GM18508 (cell line): ENCODE data around the gene ESR2.
"Not testable (repeated sequence)": the region's sequence is repeated elsewhere in the genome, so short reads cannot be mapped to it uniquely, and the experiment has no call there.

Experiments used
- ATAC-seq: cut with Tn5 transposase; IDR thresholded peaks from one replicate; pipeline ENCODE4 v1.9.1; 2021; ENCODE audit warnings: moderate number of reproducible peaks; ENCODE audit not compliant: insufficient read depth, unreplicated experiment

ESR2 gene

GRCh38 chr14:64201921-64202545 lies 92.1 kb downstream of the ESR2 start:
- no peak for ATAC-seq

DNA sequence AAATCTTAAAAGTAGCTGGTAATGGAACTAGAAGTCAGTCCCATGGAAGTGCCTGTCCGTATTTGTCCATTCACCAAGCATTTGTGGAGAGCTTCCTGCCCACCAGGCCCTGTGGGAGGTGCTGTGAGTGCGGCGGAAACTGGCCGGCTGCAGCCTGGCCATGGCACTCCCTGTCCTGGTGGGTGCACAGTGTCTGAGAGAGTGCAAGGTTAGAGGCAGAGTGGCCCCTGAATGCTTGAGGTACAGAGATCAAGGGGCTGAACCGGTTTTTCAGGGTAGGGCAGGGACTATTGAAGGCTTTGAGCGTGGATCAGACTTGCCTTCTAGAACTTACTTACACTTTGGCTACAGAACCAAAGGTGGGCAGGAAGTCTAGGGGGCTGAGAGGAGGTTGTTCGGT lies 92.9 kb downstream of the ESR2 start:
- ATAC-seq: no peak

- no peak for ATAC-seq
Measured at GRCh38 chr14:64200170-64200569, 94.0 kb downstream of the ESR2 start.

- no peak for ATAC-seq
Measured at GRCh38 chr14:64198486-64198885, 95.7 kb downstream of the ESR2 start.

GRCh38 chr14:64197996-64198395 lies 96.2 kb downstream of the ESR2 start:
- no peak for ATAC-seq

GRCh38 chr14:64196814-64197411 lies 97.3 kb downstream of the ESR2 start:
- ATAC-seq: no peak

DNA sequence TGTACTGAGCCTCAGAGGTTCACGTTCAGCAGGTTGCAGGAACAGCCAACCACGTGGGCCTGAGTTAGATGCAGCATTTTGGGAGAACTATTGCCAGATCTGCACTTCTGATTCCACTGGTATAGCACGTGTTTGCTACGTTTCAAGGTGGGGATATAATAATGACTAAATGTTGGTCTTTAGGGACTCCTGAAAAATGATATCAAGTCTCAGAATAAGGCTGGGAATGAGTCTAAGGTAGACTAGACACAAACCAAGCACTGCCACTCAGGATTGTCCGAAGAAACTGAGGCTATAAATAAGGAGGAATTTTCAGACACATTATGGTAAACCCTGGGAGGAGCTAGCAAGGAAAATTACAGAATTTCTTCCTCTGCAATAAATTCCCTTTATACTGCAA lies 98.1 kb downstream of the ESR2 start:
- no peak for ATAC-seq

DNA sequence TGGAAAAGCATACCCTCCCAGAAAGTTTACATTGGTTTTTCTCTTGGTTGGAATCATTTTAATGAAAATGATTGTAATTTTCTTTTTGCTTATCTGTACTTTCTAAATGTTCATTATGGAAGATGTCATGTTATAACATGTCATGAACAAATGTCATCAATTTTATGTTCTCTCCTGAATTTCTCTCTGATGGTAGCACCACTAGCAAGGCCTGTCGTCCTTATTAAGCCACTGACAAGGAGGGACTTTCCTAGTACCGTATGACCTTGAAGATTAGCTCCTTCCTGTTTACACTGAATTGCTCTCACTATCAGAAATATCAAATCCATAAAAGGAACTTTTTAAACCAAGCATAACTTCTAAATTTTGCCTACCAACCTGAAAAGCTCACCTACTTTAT lies 99.0 kb downstream of the ESR2 start:
- peak; percentile 59 for ATAC-seq

DNA sequence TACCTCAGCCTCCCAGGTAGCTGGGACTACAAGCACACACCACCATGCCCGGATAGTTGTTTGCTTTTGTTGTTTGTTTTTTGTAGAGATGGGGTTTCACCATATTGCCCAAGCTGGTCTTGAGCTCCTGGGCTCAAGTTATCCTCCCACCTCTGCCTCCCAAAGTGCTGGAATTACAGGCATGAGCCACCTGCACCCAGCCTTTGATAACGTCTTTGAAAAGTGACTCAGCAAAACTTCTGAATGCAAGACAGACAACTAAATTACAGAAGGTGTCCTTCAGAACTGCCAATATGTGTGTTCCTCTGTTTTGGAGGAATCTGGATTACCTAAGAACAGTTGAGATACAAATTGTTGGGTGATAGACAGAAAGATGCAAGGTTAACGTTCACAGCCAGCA lies 99.8 kb downstream of the ESR2 start:
- no peak for ATAC-seq

- ATAC-seq: no peak
Measured at GRCh38 chr14:64193821-64194220, 100.3 kb downstream of the ESR2 start.

DNA sequence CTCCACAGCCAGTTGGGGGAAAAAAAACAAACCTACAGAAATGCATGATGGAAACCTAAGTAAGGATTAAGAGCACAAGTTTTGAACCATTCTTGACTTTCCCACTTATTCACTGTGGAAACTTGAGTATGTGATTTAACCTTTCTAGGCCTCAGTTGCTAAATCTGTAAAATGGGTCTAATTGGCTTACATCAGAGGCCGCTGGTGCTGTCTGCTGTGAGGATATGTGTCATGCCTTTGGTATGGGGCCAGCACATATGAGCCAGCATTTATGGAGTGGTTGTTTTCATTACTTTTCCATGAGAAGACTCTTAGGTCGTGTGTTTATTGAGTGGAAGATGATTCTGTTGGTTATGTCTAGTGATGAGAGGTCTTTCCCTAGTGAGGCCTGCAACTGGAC lies 102.4 kb downstream of the ESR2 start:
- no peak for ATAC-seq

DNA sequence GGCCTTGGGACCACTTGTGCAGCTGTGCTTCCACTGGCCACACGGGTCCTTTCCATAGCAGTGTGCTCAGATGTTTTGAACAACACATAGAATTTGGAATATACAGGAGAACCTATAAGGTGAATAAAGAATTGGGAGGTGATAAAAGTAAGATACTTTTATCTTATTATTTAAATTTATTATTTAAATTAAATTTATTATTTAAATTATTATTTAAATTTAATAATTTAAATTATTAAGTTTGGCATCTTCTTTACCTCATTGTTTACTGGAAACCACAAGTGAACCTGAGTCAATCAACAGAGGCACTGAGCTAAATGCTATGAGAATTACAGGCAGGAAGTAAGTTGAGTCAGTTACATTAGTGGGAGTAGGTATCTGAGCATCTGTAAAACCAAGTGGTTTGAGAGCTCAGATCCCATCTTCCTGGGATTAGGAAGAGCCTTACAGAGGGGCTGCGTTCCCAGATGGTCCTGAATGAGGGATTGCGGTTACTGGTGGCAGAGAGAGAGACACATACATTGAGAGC lies 103.1 kb downstream of the ESR2 start:
- ATAC-seq: no peak

DNA sequence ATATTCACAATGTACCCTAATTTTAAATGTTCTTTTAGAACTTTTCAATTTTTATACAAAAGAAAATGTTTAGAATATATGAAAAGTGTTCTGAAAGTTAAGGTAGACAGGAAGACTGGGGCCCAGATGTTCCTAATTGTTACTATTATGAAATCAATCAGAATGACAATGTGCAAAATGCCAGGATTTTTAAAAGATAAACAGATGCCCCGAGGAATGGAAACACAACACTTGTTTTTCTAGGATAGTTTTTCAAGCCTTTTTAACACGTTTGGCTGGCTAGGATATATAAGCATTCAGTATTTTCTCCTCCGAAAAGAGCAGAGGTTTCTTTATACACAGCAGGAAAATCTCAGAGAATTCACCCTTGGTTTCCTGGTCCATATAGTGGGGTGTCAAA lies 106.8 kb downstream of the ESR2 start:
- no peak for ATAC-seq

- no peak for ATAC-seq
Measured at GRCh38 chr14:64186231-64187129, 107.7 kb downstream of the ESR2 start.

- no peak for ATAC-seq
Measured at GRCh38 chr14:64185184-64185583, 109.0 kb downstream of the ESR2 start.

DNA sequence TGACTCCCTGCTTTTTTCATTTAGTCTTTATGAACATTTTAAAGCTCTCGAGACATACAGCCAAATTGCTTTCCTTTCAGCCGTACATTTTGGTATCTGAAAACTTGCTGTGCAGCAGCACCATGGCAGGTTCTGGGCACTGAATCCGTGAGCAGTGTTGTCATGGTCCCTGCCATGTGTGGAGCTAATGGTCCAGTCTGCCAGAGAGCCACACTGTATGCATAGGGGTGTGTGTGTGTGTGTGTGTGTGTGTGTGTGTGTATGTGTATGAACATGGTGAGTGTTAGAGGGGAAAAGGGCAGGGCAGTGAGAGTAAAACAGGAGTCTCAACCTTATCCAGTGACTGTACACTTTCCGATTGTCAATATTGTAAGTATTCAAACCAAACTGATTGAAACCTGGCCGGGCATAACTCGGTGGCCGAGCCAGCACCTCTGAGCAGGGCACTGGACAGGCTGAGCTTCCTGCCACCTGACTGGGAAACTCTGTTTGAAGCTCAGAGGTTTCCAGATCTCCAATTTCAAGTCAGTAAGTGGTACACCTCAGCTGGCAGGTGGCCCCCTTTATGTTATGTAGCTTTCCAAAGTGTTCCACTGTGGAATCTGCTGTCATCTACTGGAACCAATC lies 110.0 kb downstream of the ESR2 start:
- no peak for ATAC-seq

DNA sequence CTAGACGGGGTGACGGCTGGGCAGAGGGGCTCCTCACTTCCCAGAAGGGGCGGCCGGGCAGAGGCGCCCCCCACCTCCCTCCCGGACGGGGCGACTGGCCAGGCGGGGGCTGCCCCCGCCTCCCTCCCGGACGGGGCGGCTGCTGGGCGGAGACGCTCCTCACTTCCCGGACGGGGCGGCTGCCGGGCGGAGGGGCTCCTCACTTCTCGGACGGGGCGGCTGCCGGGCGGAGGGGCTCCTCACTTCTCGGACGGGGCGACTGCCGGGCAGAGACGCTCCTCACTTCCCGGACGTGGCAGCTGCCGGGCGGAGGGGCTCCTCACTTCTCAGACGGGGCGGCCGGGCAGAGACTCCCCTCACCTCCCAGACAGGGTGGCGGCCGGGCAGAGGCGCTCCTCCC lies 111.3 kb downstream of the ESR2 start:
- ATAC-seq: not testable (repeated sequence)

DNA sequence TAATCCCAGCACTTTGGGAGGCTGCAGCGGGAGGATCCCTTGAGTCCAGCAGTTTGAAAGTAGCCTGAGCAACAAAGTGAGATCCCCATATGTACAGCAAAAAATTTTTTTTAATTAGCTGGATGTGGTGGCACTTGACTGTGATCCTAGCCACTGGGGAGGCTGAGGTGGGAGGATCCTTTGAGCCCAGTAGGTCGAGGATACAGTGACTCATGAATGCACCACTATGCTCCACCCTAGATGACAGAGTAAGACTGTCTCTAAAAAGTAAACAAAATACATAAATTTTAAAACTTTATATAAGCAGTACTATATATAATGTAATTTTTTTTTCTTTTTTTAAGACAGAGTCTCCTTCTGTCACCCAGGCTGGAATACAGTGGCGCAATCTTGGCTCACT lies 115.4 kb downstream of the ESR2 start:
- ATAC-seq: no peak

- ATAC-seq: no peak
Measured at GRCh38 chr14:64176330-64176729, 117.8 kb downstream of the ESR2 start.

DNA sequence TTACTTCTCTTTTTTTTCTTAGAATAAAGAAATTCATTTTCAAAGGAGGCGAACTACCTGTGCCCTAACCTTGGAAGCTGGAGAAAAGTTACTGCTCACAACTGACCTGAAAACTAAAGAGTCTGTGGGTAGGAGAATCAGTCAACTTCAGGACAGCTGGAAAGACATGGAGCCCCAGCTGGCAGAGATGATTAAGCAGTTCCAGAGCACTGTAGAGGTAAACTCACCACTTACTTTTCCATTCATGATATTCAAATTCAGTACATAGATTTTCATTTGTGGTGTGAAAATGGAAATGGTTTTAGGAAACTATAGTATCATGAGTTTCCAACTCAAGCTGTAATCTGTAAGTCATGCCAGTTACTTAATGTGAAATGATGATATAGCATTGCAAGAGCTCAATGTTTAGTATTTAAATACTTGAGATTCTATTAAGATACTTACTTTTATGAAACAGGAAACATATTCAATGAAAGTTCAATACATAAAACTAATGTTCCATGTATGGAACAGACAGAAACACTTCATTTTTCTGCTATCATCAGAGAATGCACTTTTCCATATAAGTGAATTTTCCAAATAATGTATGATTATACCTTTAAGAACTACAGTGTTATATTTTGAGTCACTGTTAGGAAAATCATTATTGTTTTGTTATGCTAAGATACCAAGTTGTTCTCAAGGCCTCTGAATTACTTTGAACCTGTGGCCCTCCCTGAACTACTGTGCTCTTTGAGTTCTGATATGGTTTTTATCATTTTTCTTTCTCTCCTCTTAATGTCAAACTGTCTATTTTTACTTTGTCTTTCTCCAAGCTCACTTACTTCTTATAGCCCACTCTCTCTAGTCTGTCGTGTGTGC lies 119.0 kb downstream of the ESR2 start:
- no peak for ATAC-seq
